GM12875 (cell line): ENCODE measurements around the gene PSME1.

Experiments used
- H3K4me3 ChIP-seq: one replicate; pipeline ENCODE4 v1.5.1; 2011; ENCODE audit warnings: low read depth, low read length, control low read depth
- CTCF ChIP-seq: IDR thresholded peaks from 2 replicates; pipeline ENCODE4 v1.5.1; 2011; ENCODE audit warnings: low read depth, mild to moderate bottlenecking, control low read depth, inconsistent platforms, low read length, moderate library complexity, borderline replicate concordance; ENCODE audit not compliant: insufficient read depth

The PSME1 gene

GRCh38 chr14:24093901-24094840 lies 41.8 kb upstream of the PSME1 start, which contains the start of gene PCK2:
Gene PCK2, plus strand, starts transcription at chr14:24094311. Its CDS starts 95 bp downstream, at chr14:24094406.
- no peak for TF ChIP-seq CTCF
- H3K4me3 ChIP-seq: peak within 1 kb of the TSS; percentile 73

- no peak for TF ChIP-seq CTCF
- H3K4me3 ChIP-seq: peak overlapping the region; percentile 73
These were observed 41.1 kb upstream of the PSME1 start for GRCh38 chr14:24094841-24095270.

- TF ChIP-seq CTCF: no peak
- peak overlapping the region; percentile 73 for H3K4me3 ChIP-seq
These were observed 40.5 kb upstream of the PSME1 start for GRCh38 chr14:24095271-24096068.

GRCh38 chr14:24096545-24097181 lies 39.3 kb upstream of the PSME1 start:
- no peak overlapping the region for H3K4me3 ChIP-seq
- TF ChIP-seq CTCF: no peak

- no peak for TF ChIP-seq CTCF
- no peak overlapping the region for H3K4me3 ChIP-seq
These were observed 37.6 kb upstream of the PSME1 start for GRCh38 chr14:24098229-24098926.
